ENCODE results near the gene HCN3.

HCN3 gene

DNA sequence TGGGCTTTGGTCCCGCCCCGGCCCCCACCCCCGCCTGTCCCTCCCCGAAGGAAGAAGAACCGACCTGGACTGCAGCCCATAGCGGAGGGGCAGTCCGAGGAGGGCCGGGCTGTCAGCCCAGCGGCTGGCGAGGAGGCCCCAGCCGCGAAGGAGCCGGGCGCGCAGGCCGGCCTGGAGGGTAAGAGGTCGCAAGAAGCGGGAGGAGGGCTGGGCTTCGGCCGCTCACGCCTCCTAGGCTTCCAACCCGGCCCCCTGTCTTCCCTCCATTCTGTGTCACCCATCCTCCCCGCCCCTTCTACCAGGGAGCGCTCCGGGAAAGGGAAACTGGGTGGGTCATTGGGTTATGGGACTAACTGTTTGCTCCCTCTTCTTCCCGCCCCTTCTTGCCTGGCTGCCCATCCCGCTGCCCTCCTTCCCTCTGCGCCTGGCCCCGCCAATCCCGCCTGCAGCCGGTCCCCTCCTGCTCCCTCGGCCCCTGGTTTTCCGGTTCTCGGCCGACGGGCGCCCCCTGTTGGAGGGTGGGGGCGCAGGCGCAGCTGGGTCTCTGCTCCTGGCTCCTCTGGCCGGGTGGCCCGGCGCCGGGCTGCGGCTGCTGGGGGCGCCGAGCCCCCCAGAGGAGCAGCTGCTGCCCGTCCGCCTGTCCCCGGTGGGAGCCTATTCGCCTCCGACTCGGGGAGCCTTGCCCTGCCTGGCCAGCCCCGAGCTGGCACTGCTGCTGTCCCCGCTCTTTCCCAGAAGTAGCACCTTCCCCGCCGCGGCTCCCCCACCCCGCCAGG, 45.9 kb downstream of the HCN3 start:
- TF ChIP-seq, protein P1, sequence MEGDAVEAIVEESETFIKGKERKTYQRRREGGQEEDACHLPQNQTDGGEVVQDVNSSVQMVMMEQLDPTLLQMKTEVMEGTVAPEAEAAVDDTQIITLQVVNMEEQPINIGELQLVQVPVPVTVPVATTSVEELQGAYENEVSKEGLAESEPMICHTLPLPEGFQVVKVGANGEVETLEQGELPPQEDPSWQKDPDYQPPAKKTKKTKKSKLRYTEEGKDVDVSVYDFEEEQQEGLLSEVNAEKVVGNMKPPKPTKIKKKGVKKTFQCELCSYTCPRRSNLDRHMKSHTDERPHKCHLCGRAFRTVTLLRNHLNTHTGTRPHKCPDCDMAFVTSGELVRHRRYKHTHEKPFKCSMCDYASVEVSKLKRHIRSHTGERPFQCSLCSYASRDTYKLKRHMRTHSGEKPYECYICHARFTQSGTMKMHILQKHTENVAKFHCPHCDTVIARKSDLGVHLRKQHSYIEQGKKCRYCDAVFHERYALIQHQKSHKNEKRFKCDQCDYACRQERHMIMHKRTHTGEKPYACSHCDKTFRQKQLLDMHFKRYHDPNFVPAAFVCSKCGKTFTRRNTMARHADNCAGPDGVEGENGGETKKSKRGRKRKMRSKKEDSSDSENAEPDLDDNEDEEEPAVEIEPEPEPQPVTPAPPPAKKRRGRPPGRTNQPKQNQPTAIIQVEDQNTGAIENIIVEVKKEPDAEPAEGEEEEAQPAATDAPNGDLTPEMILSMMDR (conservative IDR thresholded peaks at IDR 0.05; ENCODE audit: low read depth, low read length) = peak; percentile 76
- H3K4me3 ChIP-seq (ENCODE audit: low read length) = peak overlapping the region; percentile 85
- peak; percentile 69 for DNase-seq (ENCODE audit: low read depth)

GRCh38 chr1:155323729-155324036, 46.4 kb downstream of the HCN3 start:
- DNase-seq (ENCODE audit: low read depth) = peak; percentile 66
- TF ChIP-seq, protein P1 (conservative IDR thresholded peaks at IDR 0.05; ENCODE audit: low read depth, low read length) = no peak

GRCh38 chr1:155324037-155324716, 46.9 kb downstream of the HCN3 start:
- H3K4me3 ChIP-seq (ENCODE audit: low read length) = peak overlapping the region; percentile 85
- TF ChIP-seq, protein P1 (conservative IDR thresholded peaks at IDR 0.05; ENCODE audit: low read depth, low read length) = no peak
- peak; percentile 81 for DNase-seq (ENCODE audit: low read depth)

More at GRCh38 chr1:155323729-155324036, 46.4 kb downstream of the HCN3 start:
- peak overlapping the region; percentile 85 for H3K4me3 ChIP-seq (ENCODE audit: low read length)

GRCh38 chr1:155324717-155325602, 47.7 kb downstream of the HCN3 start:
- H3K4me3 ChIP-seq (ENCODE audit: low read length) = peak overlapping the region; percentile 85
- TF ChIP-seq, protein P1 (conservative IDR thresholded peaks at IDR 0.05; ENCODE audit: low read depth, low read length) = peak; percentile 56
- no peak for DNase-seq (ENCODE audit: low read depth)

DNA sequence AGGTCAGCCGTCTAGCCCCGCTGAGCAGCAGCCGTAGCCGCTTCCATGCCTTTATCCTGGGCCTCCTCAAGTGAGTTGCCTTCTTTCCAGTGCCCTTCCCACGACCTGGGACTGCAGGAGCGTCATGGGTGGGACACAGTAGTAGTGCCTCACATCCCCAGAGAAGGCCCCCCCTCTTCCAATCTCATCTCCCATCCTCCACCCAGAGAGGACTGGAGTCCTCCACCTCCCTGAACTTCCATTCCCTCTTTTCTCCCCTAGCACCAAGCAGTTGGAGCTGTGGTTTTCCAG, 48.3 kb downstream of the HCN3 start:
- H3K4me3 ChIP-seq (ENCODE audit: low read length) = peak overlapping the region; percentile 85
- DNase-seq (ENCODE audit: low read depth) = no peak
- TF ChIP-seq, protein P1 (conservative IDR thresholded peaks at IDR 0.05; ENCODE audit: low read depth, low read length) = no peak

- TF ChIP-seq, protein P1 (conservative IDR thresholded peaks at IDR 0.05; ENCODE audit: low read depth, low read length) = no peak
- DNase-seq (ENCODE audit: low read depth) = no peak
- H3K4me3 ChIP-seq (ENCODE audit: low read length) = no peak overlapping the region
These were observed 48.8 kb downstream of the HCN3 start for GRCh38 chr1:155326020-155326526.
